Measurements from ENCODE around the gene DNMBP.
A peak's percentile ranks its signal among the peaks of the same experiment; 100 is the strongest.
"Not testable (repeated sequence)": the region's sequence is repeated elsewhere in the genome, so short reads cannot be mapped to it uniquely, and the experiment has no call there.

The DNMBP gene

DNA sequence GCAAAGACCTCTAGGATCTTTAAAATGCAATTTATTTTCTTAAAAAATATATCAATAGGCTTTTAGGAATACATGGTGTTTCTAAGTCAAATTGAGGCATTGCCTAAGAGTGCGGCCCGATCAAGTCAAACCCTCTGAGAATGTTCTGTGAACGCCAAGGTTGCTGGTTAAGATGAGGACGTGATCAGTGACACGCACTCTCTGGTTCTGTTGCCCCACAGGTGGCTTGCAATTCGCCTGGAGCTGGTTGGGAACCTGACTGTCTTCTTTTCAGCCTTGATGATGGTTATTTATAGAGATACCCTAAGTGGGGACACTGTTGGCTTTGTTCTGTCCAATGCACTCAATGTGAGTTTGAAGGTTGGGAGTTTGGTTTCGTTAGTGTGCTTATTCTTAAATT is 168.0 kb downstream of the DNMBP start:
- H3K4me3 ChIP-seq (ENCODE audit: insufficient read depth in 1 of 2, low read depth in 1 of 2, low read length in 2 of 2), result no peak overlapping the region
- H2AFZ ChIP-seq (ENCODE audit: low read depth, low read length), result no peak overlapping the region
- H3K9ac ChIP-seq (ENCODE audit: low read length), result no peak overlapping the region
- H3K36me3 ChIP-seq (ENCODE audit: control insufficient read depth in 1 of 2, insufficient read depth in 2 of 2, low read depth in 1 of 2, low read length in 2 of 2), result no peaks in the 10 kb centered on the region
- no peak overlapping the region for H2AK5ac ChIP-seq (ENCODE audit: low read length, severe bottlenecking)
- no peak overlapping the region for H3K4ac ChIP-seq (ENCODE audit: low read depth in 1 of 2, low read length in 2 of 2)
- H2BK12ac ChIP-seq (ENCODE audit: low read length in 2 of 2), result no peak overlapping the region
- H3K4me1 ChIP-seq (ENCODE audit: control insufficient read depth, insufficient read depth, low read depth, low read length), result peaks cover 2% of the 10 kb centered on the region
- no peak overlapping the region for H2BK5ac ChIP-seq (ENCODE audit: low read depth, low read length, poor library complexity, severe bottlenecking)
- H3K18ac ChIP-seq (ENCODE audit: low read depth in 1 of 2, low read length in 2 of 2), result no peak overlapping the region
- no peak overlapping the region for H2BK15ac ChIP-seq (ENCODE audit: low read depth, poor library complexity, severe bottlenecking)
- H3K4me2 ChIP-seq (ENCODE audit: low read length, poor library complexity, severe bottlenecking), result no peak overlapping the region
- no peaks in the 10 kb centered on the region for H3K27me3 ChIP-seq (ENCODE audit: control insufficient read depth in 1 of 2, insufficient read depth in 1 of 2, low read length in 2 of 2)
- H4K8ac ChIP-seq (ENCODE audit: low read length), result peak overlapping the region; percentile 28
- DNase-seq, result no peak
- H2BK120ac ChIP-seq (ENCODE audit: low read depth, low read length), result no peak overlapping the region
- H3K9me3 ChIP-seq (ENCODE audit: control insufficient read depth, low read length), result no peaks in the 10 kb centered on the region
- no peak overlapping the region for H4K91ac ChIP-seq (ENCODE audit: low read length)
- H3K14ac ChIP-seq (ENCODE audit: low read length in 2 of 2), result no peak overlapping the region
- 94% methylated on average over 7 of the region's 7 CpGs for whole genome bisulfite sequencing
- no peak overlapping the region for H3K23ac ChIP-seq (ENCODE audit: low read length in 2 of 2)
- H3K27ac ChIP-seq (ENCODE audit: low read length, poor library complexity, severe bottlenecking), result no peak overlapping the region
- H3K79me1 ChIP-seq (replicated peaks; ENCODE audit: low read length, poor library complexity, severe bottlenecking), result no peaks in the 10 kb centered on the region

DNA sequence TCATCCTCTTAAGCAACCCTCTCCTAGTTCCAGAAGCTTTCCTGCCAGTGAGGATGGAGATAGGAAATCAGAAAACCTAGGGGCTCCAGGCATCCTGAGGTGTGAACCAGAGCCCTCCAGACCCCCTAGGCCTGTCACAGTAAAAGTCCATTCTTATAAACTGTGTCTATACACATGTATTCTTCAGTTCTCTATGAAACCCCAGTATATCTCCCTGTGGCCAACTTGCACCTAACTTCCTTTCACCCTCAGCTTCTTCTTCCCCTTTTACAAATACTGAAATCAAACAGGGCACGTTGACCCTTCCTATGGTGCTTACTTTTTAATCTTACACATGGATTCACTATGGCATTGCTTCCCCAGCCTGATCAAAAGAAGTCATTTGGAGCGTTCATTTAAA is 168.9 kb downstream of the DNMBP start:
- not testable (repeated sequence) for H4K91ac ChIP-seq (ENCODE audit: low read length); H2BK15ac ChIP-seq (ENCODE audit: low read depth, poor library complexity, severe bottlenecking); H3K18ac ChIP-seq (ENCODE audit: low read depth in 1 of 2, low read length in 2 of 2); H2AFZ ChIP-seq (ENCODE audit: low read depth, low read length); H3K4me2 ChIP-seq (ENCODE audit: low read length, poor library complexity, severe bottlenecking); H3K4ac ChIP-seq (ENCODE audit: low read depth in 1 of 2, low read length in 2 of 2); H3K79me1 ChIP-seq (replicated peaks; ENCODE audit: low read length, poor library complexity, severe bottlenecking); H3K4me3 ChIP-seq (ENCODE audit: insufficient read depth in 1 of 2, low read depth in 1 of 2, low read length in 2 of 2); H2BK12ac ChIP-seq (ENCODE audit: low read length in 2 of 2); H3K9ac ChIP-seq (ENCODE audit: low read length); H3K14ac ChIP-seq (ENCODE audit: low read length in 2 of 2); H2BK120ac ChIP-seq (ENCODE audit: low read depth, low read length); DNase-seq; H2AK5ac ChIP-seq (ENCODE audit: low read length, severe bottlenecking); H3K4me1 ChIP-seq (ENCODE audit: control insufficient read depth, insufficient read depth, low read depth, low read length); H2BK5ac ChIP-seq (ENCODE audit: low read depth, low read length, poor library complexity, severe bottlenecking); H4K8ac ChIP-seq (ENCODE audit: low read length); H3K27me3 ChIP-seq (ENCODE audit: control insufficient read depth in 1 of 2, insufficient read depth in 1 of 2, low read length in 2 of 2); H3K27ac ChIP-seq (ENCODE audit: low read length, poor library complexity, severe bottlenecking); H3K23ac ChIP-seq (ENCODE audit: low read length in 2 of 2); H3K36me3 ChIP-seq (ENCODE audit: control insufficient read depth in 1 of 2, insufficient read depth in 2 of 2, low read depth in 1 of 2, low read length in 2 of 2); H3K9me3 ChIP-seq (ENCODE audit: control insufficient read depth, low read length)
- WGBS, result 97% methylated on average over 2 of the region's 2 CpGs

DNA sequence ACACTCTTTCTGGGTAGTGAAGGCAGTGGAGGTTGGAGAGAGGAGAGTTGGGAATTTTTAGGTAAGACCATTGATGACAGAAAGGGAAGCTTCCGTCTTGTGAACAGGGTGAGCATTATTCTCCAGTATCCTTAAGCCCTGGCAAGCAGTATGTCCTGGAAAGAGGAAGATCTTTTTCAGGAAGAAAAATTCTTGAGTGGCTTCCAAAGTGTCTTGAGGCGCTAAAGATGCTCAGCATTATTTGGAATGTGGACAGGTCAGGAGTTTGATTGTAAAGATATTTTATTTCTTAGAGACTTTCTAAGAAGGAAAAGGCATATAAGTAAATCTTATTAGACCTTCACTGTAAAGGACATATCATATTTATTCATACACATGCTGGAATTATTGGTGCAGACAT is 173.0 kb downstream of the DNMBP start:
- no peak overlapping the region for H3K18ac ChIP-seq (ENCODE audit: low read depth in 1 of 2, low read length in 2 of 2)
- H3K79me1 ChIP-seq (replicated peaks; ENCODE audit: low read length, poor library complexity, severe bottlenecking), result no peaks in the 10 kb centered on the region
- H3K27me3 ChIP-seq (ENCODE audit: control insufficient read depth in 1 of 2, insufficient read depth in 1 of 2, low read length in 2 of 2), result no peaks in the 10 kb centered on the region
- no peaks in the 10 kb centered on the region for H3K4me1 ChIP-seq (ENCODE audit: control insufficient read depth, insufficient read depth, low read depth, low read length)
- H4K8ac ChIP-seq (ENCODE audit: low read length), result no peak overlapping the region
- H3K36me3 ChIP-seq (ENCODE audit: control insufficient read depth in 1 of 2, insufficient read depth in 2 of 2, low read depth in 1 of 2, low read length in 2 of 2), result peaks cover 0 to 3% of the 10 kb centered on the region in 2 experiments
- no peak overlapping the region for H2BK12ac ChIP-seq (ENCODE audit: low read length in 2 of 2)
- H3K14ac ChIP-seq (ENCODE audit: low read length in 2 of 2), result no peak overlapping the region
- H2BK5ac ChIP-seq (ENCODE audit: low read depth, low read length, poor library complexity, severe bottlenecking), result no peak overlapping the region
- H3K4me2 ChIP-seq (ENCODE audit: low read length, poor library complexity, severe bottlenecking), result no peak overlapping the region
- H2BK120ac ChIP-seq (ENCODE audit: low read depth, low read length), result no peak overlapping the region
- no peak overlapping the region for H3K27ac ChIP-seq (ENCODE audit: low read length, poor library complexity, severe bottlenecking)
- DNase-seq, result no peak
- no peak overlapping the region for H4K91ac ChIP-seq (ENCODE audit: low read length)
- no peak overlapping the region for H3K4me3 ChIP-seq (ENCODE audit: insufficient read depth in 1 of 2, low read depth in 1 of 2, low read length in 2 of 2)
- H3K9me3 ChIP-seq (ENCODE audit: control insufficient read depth, low read length), result no peaks in the 10 kb centered on the region
- no peak overlapping the region for H2AFZ ChIP-seq (ENCODE audit: low read depth, low read length)
- H3K4ac ChIP-seq (ENCODE audit: low read depth in 1 of 2, low read length in 2 of 2), result no peak overlapping the region
- H2BK15ac ChIP-seq (ENCODE audit: low read depth, poor library complexity, severe bottlenecking), result no peak overlapping the region
- WGBS, result 100% methylated on average over 2 of the region's 2 CpGs
- H3K9ac ChIP-seq (ENCODE audit: low read length), result no peak overlapping the region
- H3K23ac ChIP-seq (ENCODE audit: low read length in 2 of 2), result no peak overlapping the region
- no peak overlapping the region for H2AK5ac ChIP-seq (ENCODE audit: low read length, severe bottlenecking)

DNA sequence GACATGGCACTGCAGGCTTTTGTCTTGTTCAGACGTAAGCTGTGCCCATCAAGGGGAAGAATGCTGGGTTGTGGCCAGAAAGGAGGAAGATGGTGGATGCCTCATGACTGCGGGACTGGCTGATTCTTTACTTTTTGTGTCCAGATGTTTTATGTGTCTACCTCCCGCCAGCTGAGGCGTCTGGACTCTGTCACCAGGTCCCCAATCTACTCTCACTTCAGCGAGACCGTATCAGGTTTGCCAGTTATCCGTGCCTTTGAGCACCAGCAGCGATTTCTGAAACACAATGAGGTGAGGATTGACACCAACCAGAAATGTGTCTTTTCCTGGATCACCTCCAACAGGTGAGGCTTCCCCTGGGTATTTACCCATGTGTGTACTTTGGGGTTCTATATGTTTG is 173.8 kb downstream of the DNMBP start:
- Histone ChIP-seq H3K79me1 (replicated peaks; ENCODE audit: low read length, poor library complexity, severe bottlenecking) (no peaks in the 10 kb centered on the region), H3K9ac (ENCODE audit: low read length) (no peak overlapping the region), H2BK5ac (ENCODE audit: low read depth, low read length, poor library complexity, severe bottlenecking) (no peak overlapping the region), H3K9me3 (ENCODE audit: control insufficient read depth, low read length) (no peaks in the 10 kb centered on the region), H3K18ac (ENCODE audit: low read depth in 1 of 2, low read length in 2 of 2) (no peak overlapping the region), H4K91ac (ENCODE audit: low read length) (no peak overlapping the region), H3K27ac (ENCODE audit: low read length, poor library complexity, severe bottlenecking) (no peak overlapping the region), H3K4me3 (ENCODE audit: insufficient read depth in 1 of 2, low read depth in 1 of 2, low read length in 2 of 2) (no peak overlapping the region), H3K14ac (ENCODE audit: low read length in 2 of 2) (no peak overlapping the region), H3K4me1 (ENCODE audit: control insufficient read depth, insufficient read depth, low read depth, low read length) (no peaks in the 10 kb centered on the region), H2BK120ac (ENCODE audit: low read depth, low read length) (no peak overlapping the region), H2AFZ (ENCODE audit: low read depth, low read length) (no peak overlapping the region), H2BK12ac (ENCODE audit: low read length in 2 of 2) (no peak overlapping the region), H2BK15ac (ENCODE audit: low read depth, poor library complexity, severe bottlenecking) (no peak overlapping the region), H4K8ac (ENCODE audit: low read length) (no peak overlapping the region), H3K4ac (ENCODE audit: low read depth in 1 of 2, low read length in 2 of 2) (no peak overlapping the region), H3K23ac (ENCODE audit: low read length in 2 of 2) (no peak overlapping the region), H3K4me2 (ENCODE audit: low read length, poor library complexity, severe bottlenecking) (no peak overlapping the region), H3K36me3 (ENCODE audit: control insufficient read depth in 1 of 2, insufficient read depth in 2 of 2, low read depth in 1 of 2, low read length in 2 of 2) (peaks cover 0 to 9% of the 10 kb centered on the region in 2 experiments), H2AK5ac (ENCODE audit: low read length, severe bottlenecking) (no peak overlapping the region), H3K27me3 (ENCODE audit: control insufficient read depth in 1 of 2, insufficient read depth in 1 of 2, low read length in 2 of 2) (no peaks in the 10 kb centered on the region)
- DNase-seq, result no peak
- WGBS, result 97% methylated on average over 8 of the region's 8 CpGs

Data from mesenchymal stem cell (in vitro differentiated cells and primary cell).